ENCODE results near the gene UIMC1.

- no peak for TF ChIP-seq CTCF (conservative IDR thresholded peaks at IDR 0.05; ENCODE audit: low read length)
- TF ChIP-seq EZH2phosphoT487 (IDR thresholded peaks at IDR 0.05; ENCODE audit: borderline replicate concordance): no peak
These were observed 148.7 kb downstream of the UIMC1 start for GRCh38 chr5:176857894-176858273.
